WTC11 (cell line): ENCODE results near the gene MYLK. TPM values are rescaled to one million over a fixed set of nuclear protein-coding genes. Genes with fewer than 3 reads are reported as not detected.

Source experiments
- ATAC-seq: fragments of 200-7000 bp; cut with Tn5 transposase; 2 replicates; pipeline ENCODE4 v1.10.0; 2021; ENCODE audit warnings: mild to moderate bottlenecking, moderate library complexity
- CTCF ChIA-PET: fragments of 300-600 bp; sonication (Branson Sonifier 250); formaldehyde crosslinking; loops from one replicate; lab custom pipeline; 2021; ENCODE audit warnings: antibody characterized with exemption; lab: Charles Lee
- POLR2A ChIA-PET: fragments of 350-600 bp; sonication (Branson Sonifier 250); formaldehyde crosslinking; loops from one replicate; lab custom pipeline; 2021; ENCODE audit warnings: antibody characterized with exemption; lab: Charles Lee
- DNase-seq: peaks from one replicate; pipeline ENCODE4 v3.0.0; 2021; ENCODE audit warnings: low spot score
- H3K27ac Mint-ChIP-seq: 2 replicates; pipeline ENCODE4 v1.8.0; 2021; ENCODE audit warnings: mixed read lengths
- H3K27me3 Mint-ChIP-seq: 2 replicates; pipeline ENCODE4 v1.8.0; 2021; ENCODE audit warnings: low read depth, mild to moderate bottlenecking, moderate library complexity, mixed read lengths
- H3K36me3 Mint-ChIP-seq: 2 replicates; pipeline ENCODE4 v1.8.0; 2021; ENCODE audit warnings: mixed read lengths
- H3K4me1 Mint-ChIP-seq: 2 replicates; pipeline ENCODE4 v1.8.0; 2022; ENCODE audit warnings: mixed read lengths
- H3K4me3 Mint-ChIP-seq: 2 replicates; pipeline ENCODE4 v1.8.0; 2021; ENCODE audit warnings: mild to moderate bottlenecking, moderate library complexity, mixed read lengths
- H3K9me3 Mint-ChIP-seq: 2 replicates; pipeline ENCODE4 v1.8.0; 2021; ENCODE audit warnings: mixed read lengths
- AFF4 ChIP-seq: sonication (generic); formaldehyde crosslinking; IDR thresholded peaks from 2 replicates; pipeline ENCODE4 v1.8.1; 2023; ENCODE audit warnings: mild to moderate bottlenecking, missing genetic modification reagents, borderline replicate concordance
- ATF2 ChIP-seq: sonication (generic); formaldehyde crosslinking; IDR thresholded peaks from 2 replicates; pipeline ENCODE4 v1.8.1; 2022; ENCODE audit warnings: low read depth, missing genetic modification reagents, borderline replicate concordance
- ATF6 ChIP-seq: sonication (generic); formaldehyde crosslinking; IDR thresholded peaks from 2 replicates; pipeline ENCODE4 v1.8.1; 2023; ENCODE audit warnings: mild to moderate bottlenecking, missing genetic modification reagents
- EMX1 ChIP-seq: fragments of 250-450 bp; sonication (Bioruptor Pico); IDR thresholded peaks from 2 replicates; pipeline ENCODE4 v1.8.0; 2021; ENCODE audit warnings: mild to moderate bottlenecking
- FOXK1 ChIP-seq: sonication (generic); formaldehyde crosslinking; IDR thresholded peaks from 2 replicates; pipeline ENCODE4 v1.8.0; 2022; ENCODE audit warnings: mild to moderate bottlenecking, moderate library complexity, missing genetic modification reagents
- HMGXB4 ChIP-seq: sonication (generic); formaldehyde crosslinking; IDR thresholded peaks from 2 replicates; pipeline ENCODE4 v1.8.1; 2023; ENCODE audit warnings: mild to moderate bottlenecking, moderate library complexity, missing genetic modification reagents
- KAT7 ChIP-seq: sonication (generic); formaldehyde crosslinking; IDR thresholded peaks from 2 replicates; pipeline ENCODE4 v1.8.1; 2023; ENCODE audit warnings: missing genetic modification reagents, mild to moderate bottlenecking, borderline replicate concordance
- MLX ChIP-seq: sonication (generic); formaldehyde crosslinking; IDR thresholded peaks from 2 replicates; pipeline ENCODE4 v1.8.1; 2023; ENCODE audit warnings: mild to moderate bottlenecking, missing genetic modification reagents, moderate library complexity
- PRRX2 ChIP-seq: fragments of 250-450 bp; sonication (Bioruptor Pico); IDR thresholded peaks from 2 replicates; pipeline ENCODE4 v1.8.0; 2021; ENCODE audit warnings: mild to moderate bottlenecking
- RELA ChIP-seq: sonication (generic); formaldehyde crosslinking; IDR thresholded peaks from 2 replicates; pipeline ENCODE4 v1.8.1; 2022; ENCODE audit warnings: missing genetic modification reagents, mild to moderate bottlenecking, borderline replicate concordance
- USF2 ChIP-seq: sonication (generic); formaldehyde crosslinking; IDR thresholded peaks from 2 replicates; pipeline ENCODE4 v1.8.1; 2023; ENCODE audit warnings: mild to moderate bottlenecking, missing genetic modification reagents, moderate library complexity
- ZNF219 ChIP-seq: sonication (generic); formaldehyde crosslinking; IDR thresholded peaks from 2 replicates; pipeline ENCODE4 v1.8.0; 2023; ENCODE audit warnings: missing genetic modification reagents, mild to moderate bottlenecking, borderline replicate concordance
- ZNF416 ChIP-seq: fragments of 250-450 bp; sonication (Bioruptor Pico); IDR thresholded peaks from 2 replicates; pipeline ENCODE4 v1.9.0; 2021; ENCODE audit warnings: mild to moderate bottlenecking, inconsistent platforms
- ZNF532 ChIP-seq: fragments of 250-450 bp; sonication (Bioruptor Pico); IDR thresholded peaks from 2 replicates; pipeline ENCODE4 v1.9.0; 2021; ENCODE audit warnings: mild to moderate bottlenecking, borderline replicate concordance
- ZSCAN18 ChIP-seq: fragments of 250-450 bp; sonication (Bioruptor Pico); IDR thresholded peaks from 2 replicates; pipeline ENCODE4 v2.1.2; 2022; ENCODE audit warnings: mild to moderate bottlenecking, moderate library complexity
- total RNA-seq: library from RNA; stranded (reverse); gene quantifications from 3 replicates; pipeline ENCODE4 v1.2.3, GENCODE V29; 2021

The MYLK gene
- total RNA-seq, 1 experiment from 2014 or later: 10.4 TPM

- TF ChIP-seq ZNF532 (CRISPR knock-in tag): no peak
- TF ChIP-seq KAT7 (CRISPR knock-in tag): no peak
- TF ChIP-seq PRRX2 (CRISPR knock-in tag): no peak
- TF ChIP-seq FOXK1 (CRISPR knock-in tag): no peak
- TF ChIP-seq HMGXB4: no peak
Observed at GRCh38 chr3:123682781-123683504, 201.2 kb downstream of the MYLK start (continued).

- no peak overlapping the region for H3K4me3 Mint-ChIP-seq
- no peaks in the 10 kb centered on the region for H3K36me3 Mint-ChIP-seq
- H3K9me3 Mint-ChIP-seq: no peaks in the 10 kb centered on the region
- H3K27me3 Mint-ChIP-seq: no peaks in the 10 kb centered on the region
- DNase-seq: no peak
- no peaks in the 10 kb centered on the region for H3K4me1 Mint-ChIP-seq
- ChIA-PET POLR2A (no interaction called here), CTCF (interaction anchor here (1.1 to 3.6 kb wide), 7 partner anchors 14 to 565 kb away, joined by 3 to 19 read pairs (median 9); no protein-coding TSS in a partner anchor)
- no peak overlapping the region for H3K27ac Mint-ChIP-seq
- no peak for ATAC-seq
- TF ChIP-seq ZNF416 (CRISPR knock-in tag): no peak
- TF ChIP-seq ATF2 (CRISPR knock-in tag): no peak
- no peak for TF ChIP-seq ZNF219 (CRISPR knock-in tag)
- TF ChIP-seq PRRX2 (CRISPR knock-in tag): no peak
- TF ChIP-seq USF2 (CRISPR knock-in tag): no peak
- no peak for TF ChIP-seq MLX (CRISPR knock-in tag)
- no peak for TF ChIP-seq RELA (CRISPR knock-in tag)
- TF ChIP-seq ZSCAN18: no peak
- no peak for TF ChIP-seq ATF6 (CRISPR knock-in tag)
- no peak for TF ChIP-seq AFF4 (CRISPR knock-in tag)
- TF ChIP-seq EMX1: no peak
- TF ChIP-seq HMGXB4: no peak
Observed at GRCh38 chr3:123682302-123682701, 201.8 kb downstream of the MYLK start.
